LNCAP (cell line): ENCODE results near the gene BBS5.

ENCODE experiments used
- TF ChIP-seq, protein P1 (sequence below): fragments of 450-650 bp; IDR thresholded peaks from 2 replicates; pipeline ENCODE4 v1.5.1; 2017; ENCODE audit warnings: mild to moderate bottlenecking

Gene BBS5

DNA sequence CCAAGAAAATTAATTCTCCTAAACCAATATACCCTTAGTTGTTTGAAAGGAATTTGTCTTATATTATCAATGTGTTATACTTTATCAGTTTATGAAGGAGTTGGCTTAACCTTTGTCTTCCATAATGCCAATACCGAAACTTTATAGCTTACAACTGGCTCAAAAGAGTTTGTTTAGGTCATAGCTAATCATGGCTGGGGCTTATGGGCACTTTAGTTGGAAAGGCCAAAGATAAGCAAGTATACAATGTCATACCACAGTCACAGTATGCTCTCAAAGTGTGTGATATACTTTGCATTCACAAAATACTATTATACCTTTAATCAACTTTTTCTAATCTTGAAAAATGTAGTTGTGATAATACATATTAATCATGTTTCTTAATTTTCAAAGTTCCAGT is 32.5 kb downstream of the BBS5 start:
- TF ChIP-seq, protein P1, sequence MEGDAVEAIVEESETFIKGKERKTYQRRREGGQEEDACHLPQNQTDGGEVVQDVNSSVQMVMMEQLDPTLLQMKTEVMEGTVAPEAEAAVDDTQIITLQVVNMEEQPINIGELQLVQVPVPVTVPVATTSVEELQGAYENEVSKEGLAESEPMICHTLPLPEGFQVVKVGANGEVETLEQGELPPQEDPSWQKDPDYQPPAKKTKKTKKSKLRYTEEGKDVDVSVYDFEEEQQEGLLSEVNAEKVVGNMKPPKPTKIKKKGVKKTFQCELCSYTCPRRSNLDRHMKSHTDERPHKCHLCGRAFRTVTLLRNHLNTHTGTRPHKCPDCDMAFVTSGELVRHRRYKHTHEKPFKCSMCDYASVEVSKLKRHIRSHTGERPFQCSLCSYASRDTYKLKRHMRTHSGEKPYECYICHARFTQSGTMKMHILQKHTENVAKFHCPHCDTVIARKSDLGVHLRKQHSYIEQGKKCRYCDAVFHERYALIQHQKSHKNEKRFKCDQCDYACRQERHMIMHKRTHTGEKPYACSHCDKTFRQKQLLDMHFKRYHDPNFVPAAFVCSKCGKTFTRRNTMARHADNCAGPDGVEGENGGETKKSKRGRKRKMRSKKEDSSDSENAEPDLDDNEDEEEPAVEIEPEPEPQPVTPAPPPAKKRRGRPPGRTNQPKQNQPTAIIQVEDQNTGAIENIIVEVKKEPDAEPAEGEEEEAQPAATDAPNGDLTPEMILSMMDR: no peak

DNA sequence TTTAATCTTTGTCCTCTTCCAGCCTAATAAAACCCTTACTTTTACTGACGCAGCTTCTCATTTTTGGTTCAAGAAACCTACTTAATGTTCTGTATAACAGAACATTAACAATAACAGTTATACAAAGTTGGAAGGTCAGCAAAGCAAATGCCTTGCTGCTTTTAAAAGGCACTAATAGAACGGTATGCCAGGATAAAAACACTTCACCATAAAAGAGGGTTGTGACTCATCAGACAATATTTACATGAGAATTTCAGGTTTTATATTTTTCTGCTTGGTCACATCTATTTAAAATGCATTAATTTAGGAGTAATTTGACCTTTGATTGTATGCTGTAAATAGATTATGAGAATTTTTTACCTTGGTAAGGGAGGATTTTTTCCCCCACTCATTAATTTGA is 33.2 kb downstream of the BBS5 start:
- TF ChIP-seq, protein P1: no peak

DNA sequence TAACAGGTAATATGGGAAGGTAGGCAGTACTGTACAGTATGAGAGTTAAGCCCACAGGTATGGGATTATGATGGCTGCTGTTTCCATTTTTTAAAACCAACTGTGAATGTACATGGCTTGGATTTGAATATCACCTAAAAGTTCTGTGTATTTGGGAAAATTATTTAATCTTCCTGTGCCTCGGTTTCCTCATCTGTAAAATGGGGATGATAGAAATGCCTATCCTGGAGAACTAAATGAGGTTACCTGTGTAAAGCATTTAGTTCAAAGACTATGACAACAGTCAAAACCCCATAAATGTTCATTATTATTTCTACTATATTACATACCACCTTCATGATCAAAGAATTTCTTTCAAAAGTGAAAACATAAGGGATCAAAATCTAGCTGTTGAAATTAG is 33.8 kb downstream of the BBS5 start:
- TF ChIP-seq, protein P1: no peak

DNA sequence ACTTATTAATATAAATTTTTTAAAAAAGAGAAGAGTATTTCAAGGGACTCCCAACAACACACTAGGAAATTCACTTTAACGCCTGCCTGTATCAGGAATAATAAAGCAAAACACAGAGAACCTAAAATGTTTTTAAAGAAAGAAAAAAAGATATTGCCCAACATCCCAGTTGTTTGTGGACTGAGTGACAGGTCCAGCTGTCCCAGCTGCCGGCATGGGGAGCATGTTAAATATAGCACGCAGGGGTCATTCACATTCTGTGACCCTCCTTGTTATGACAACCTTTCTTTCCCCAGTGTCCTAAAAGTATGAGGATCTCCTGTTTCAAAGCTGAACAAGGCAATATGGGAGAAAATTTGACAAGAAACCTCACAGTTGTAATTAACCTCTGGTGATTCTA is 34.6 kb downstream of the BBS5 start:
- TF ChIP-seq, protein P1: no peak

DNA sequence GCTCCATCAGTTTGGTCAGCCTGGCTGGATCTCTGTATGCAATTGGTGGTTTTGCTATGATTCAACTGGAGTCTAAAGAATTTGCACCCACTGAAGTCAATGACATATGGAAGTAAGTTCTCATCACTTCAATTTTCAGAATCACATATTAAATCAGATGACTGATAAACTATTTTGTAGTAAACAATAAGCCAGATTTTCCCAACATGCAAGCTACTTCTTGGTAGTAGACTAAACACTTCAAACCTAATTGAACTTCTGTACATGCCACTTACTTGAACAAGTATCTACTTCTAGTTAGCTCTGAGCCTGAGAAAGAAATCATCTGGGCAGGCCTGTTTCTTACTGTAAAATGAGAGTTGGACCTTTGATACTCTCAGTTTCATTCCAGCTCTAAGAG is 41.6 kb downstream of the BBS5 start:
- TF ChIP-seq, protein P1: no peak

DNA sequence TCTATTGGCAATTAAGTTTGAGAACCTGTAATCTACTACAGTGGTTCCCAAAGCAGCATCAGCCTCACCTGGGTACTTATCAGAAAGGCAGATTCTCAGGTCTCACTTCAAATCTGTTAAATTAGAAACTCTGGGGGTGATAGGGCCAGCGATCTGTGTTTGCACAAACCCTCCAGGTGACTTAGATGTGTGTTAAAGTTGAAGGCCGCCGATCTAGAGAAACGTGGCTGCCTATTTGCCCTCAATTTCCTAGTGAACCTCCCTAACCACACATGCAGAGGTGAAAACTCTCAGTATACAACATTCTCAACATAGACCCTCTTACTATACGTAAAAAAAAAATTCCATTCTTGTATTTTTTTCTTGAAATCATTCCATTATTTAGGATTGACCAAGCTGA is 44.4 kb downstream of the BBS5 start:
- TF ChIP-seq, protein P1: no peak

DNA sequence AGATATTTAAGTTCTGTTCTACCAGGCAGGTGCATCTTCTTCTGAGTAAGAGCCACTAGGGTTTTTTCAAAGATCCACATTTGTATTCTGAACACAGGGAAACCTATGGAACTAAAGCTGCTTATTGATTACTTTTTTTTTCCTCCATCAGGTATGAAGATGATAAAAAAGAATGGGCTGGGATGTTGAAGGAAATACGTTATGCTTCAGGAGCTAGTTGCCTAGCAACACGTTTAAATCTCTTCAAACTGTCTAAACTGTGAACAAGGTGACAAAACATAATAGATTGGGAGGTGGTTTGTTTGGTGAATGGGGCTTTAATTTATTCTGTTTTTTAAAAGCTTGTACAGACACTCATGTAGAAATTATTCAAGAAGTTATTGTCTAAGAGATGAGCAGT is 46.1 kb downstream of the BBS5 start:
- TF ChIP-seq, protein P1: no peak

DNA sequence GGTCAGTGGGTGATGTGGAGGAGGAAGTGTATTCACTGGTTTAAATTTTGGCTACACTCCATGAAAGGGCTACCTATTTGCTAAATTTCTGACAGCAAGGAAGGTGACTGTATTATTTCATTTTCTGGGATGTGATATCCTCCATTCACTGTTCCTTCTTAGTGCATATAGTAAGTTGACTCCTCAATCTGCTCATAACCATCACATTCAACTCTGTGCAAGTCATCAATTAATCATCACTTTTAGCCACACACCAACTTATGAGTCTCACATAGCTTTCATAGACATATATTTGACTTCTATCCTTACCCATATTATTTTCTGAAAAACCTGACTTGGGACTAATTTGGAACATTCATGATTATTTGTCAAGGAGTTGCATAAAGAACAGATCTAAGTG is 47.2 kb downstream of the BBS5 start:
- TF ChIP-seq, protein P1: no peak
